Skeletal muscle satellite cell (primary cell): ENCODE measurements around the gene TTC33.
A peak's percentile ranks its signal among the peaks of the same experiment; 100 is the strongest.
"Not testable (repeated sequence)": the region's sequence is repeated elsewhere in the genome, so short reads cannot be mapped to it uniquely, and the experiment has no call there.

Experiments
- H3K27me3 ChIP-seq: 2 replicates; pipeline ENCODE4 v1.7.0; 2013; ENCODE audit warnings: low read length; ENCODE audit not compliant: control insufficient read depth, insufficient read depth
- H3K36me3 ChIP-seq: 2 replicates; pipeline ENCODE4 v1.7.0; 2013; ENCODE audit warnings: mild to moderate bottlenecking, control low read depth, low read length; ENCODE audit not compliant: insufficient read depth
- H3K4me1 ChIP-seq: 2 replicates; pipeline ENCODE4 v1.7.0; 2013; ENCODE audit warnings: low read length; ENCODE audit not compliant: control insufficient read depth, insufficient read depth
- H3K4me2 ChIP-seq: 2 replicates; pipeline ENCODE4 v1.7.0; 2013; ENCODE audit warnings: mild to moderate bottlenecking, low read length
- H3K4me3 ChIP-seq: 2 replicates; pipeline ENCODE4 v1.7.0; 2013; ENCODE audit warnings: low read length
- H3K9ac ChIP-seq: 2 replicates; pipeline ENCODE4 v1.7.0; 2013; ENCODE audit warnings: mild to moderate bottlenecking, low read depth, low read length, moderate library complexity
- H3K9me3 ChIP-seq: replicated peaks from 2 replicates; pipeline ENCODE4 v1.7.0; 2013; ENCODE audit warnings: mild to moderate bottlenecking, control low read depth, low read length

Gene TTC33

GRCh38 chr5:40655138-40655537 is 100.6 kb downstream of the TTC33 start:
- H3K36me3 ChIP-seq, result no peaks in the 10 kb centered on the region
- H3K4me1 ChIP-seq, result peaks cover 19% of the 10 kb centered on the region
- H3K4me2 ChIP-seq, result no peak overlapping the region
- H3K27me3 ChIP-seq, result no peaks in the 10 kb centered on the region
- no peak overlapping the region for H3K4me3 ChIP-seq
- no peaks in the 10 kb centered on the region for H3K9me3 ChIP-seq
- no peak overlapping the region for H3K9ac ChIP-seq

- Histone ChIP-seq H3K27me3 (no peaks in the 10 kb centered on the region), H3K9me3 (no peaks in the 10 kb centered on the region), H3K4me3 (peak overlapping the region; percentile 36), H3K4me1 (peaks cover 19% of the 10 kb centered on the region), H3K4me2 (peak overlapping the region; percentile 68), H3K9ac (peak overlapping the region; percentile 29), H3K36me3 (no peaks in the 10 kb centered on the region)
Observed at GRCh38 chr5:40654377-40654991, 101.3 kb downstream of the TTC33 start.

- Histone ChIP-seq H3K4me3 (no peak overlapping the region), H3K4me2 (peak overlapping the region; percentile 68), H3K36me3 (no peaks in the 10 kb centered on the region), H3K9me3 (no peaks in the 10 kb centered on the region), H3K27me3 (no peaks in the 10 kb centered on the region), H3K4me1 (peaks cover 19% of the 10 kb centered on the region), H3K9ac (no peak overlapping the region)
Observed at GRCh38 chr5:40653221-40654022, 102.3 kb downstream of the TTC33 start.

- no peak overlapping the region for H3K4me2 ChIP-seq
- no peak overlapping the region for H3K4me3 ChIP-seq
- no peaks in the 10 kb centered on the region for H3K9me3 ChIP-seq
- no peaks in the 10 kb centered on the region for H3K36me3 ChIP-seq
- H3K27me3 ChIP-seq, result no peaks in the 10 kb centered on the region
- no peak overlapping the region for H3K9ac ChIP-seq
- peaks cover 19% of the 10 kb centered on the region for H3K4me1 ChIP-seq
Observed at GRCh38 chr5:40652441-40653220, 103.1 kb downstream of the TTC33 start.

- Histone ChIP-seq H3K27me3 (no peaks in the 10 kb centered on the region), H3K9ac (no peak overlapping the region), H3K4me2 (no peak overlapping the region), H3K4me1 (peaks cover 17% of the 10 kb centered on the region), H3K36me3 (no peaks in the 10 kb centered on the region), H3K9me3 (no peaks in the 10 kb centered on the region), H3K4me3 (no peak overlapping the region)
Observed at GRCh38 chr5:40651201-40651600, 104.6 kb downstream of the TTC33 start.

GRCh38 chr5:40649463-40650030 is 106.2 kb downstream of the TTC33 start:
- Histone ChIP-seq H3K4me3 (no peak overlapping the region), H3K27me3 (no peaks in the 10 kb centered on the region), H3K4me1 (peaks cover 9% of the 10 kb centered on the region), H3K9ac (no peak overlapping the region), H3K4me2 (no peak overlapping the region), H3K36me3 (no peaks in the 10 kb centered on the region), H3K9me3 (no peaks in the 10 kb centered on the region)

- Histone ChIP-seq H3K4me1 (no peaks in the 10 kb centered on the region), H3K27me3 (no peaks in the 10 kb centered on the region), H3K36me3 (no peaks in the 10 kb centered on the region), H3K4me3 (no peak overlapping the region), H3K9me3 (no peaks in the 10 kb centered on the region), H3K4me2 (no peak overlapping the region), H3K9ac (no peak overlapping the region)
Observed at GRCh38 chr5:40648150-40648549, 107.6 kb downstream of the TTC33 start.

- Histone ChIP-seq H3K4me2 (no peak overlapping the region), H3K9ac (no peak overlapping the region), H3K9me3 (no peaks in the 10 kb centered on the region), H3K4me3 (no peak overlapping the region), H3K36me3 (no peaks in the 10 kb centered on the region), H3K27me3 (no peaks in the 10 kb centered on the region), H3K4me1 (no peaks in the 10 kb centered on the region)
Observed at GRCh38 chr5:40646266-40646665, 109.5 kb downstream of the TTC33 start.

- not testable (repeated sequence) for H3K9ac ChIP-seq, H3K9me3 ChIP-seq, H3K4me1 ChIP-seq, H3K4me3 ChIP-seq, H3K4me2 ChIP-seq, H3K27me3 ChIP-seq, H3K36me3 ChIP-seq
Observed at GRCh38 chr5:40639531-40639930, 116.2 kb downstream of the TTC33 start.

GRCh38 chr5:40634593-40634992 is 121.2 kb downstream of the TTC33 start:
- H3K36me3 ChIP-seq, result no peaks in the 10 kb centered on the region
- H3K4me3 ChIP-seq, result no peak overlapping the region
- H3K27me3 ChIP-seq, result no peaks in the 10 kb centered on the region
- no peaks in the 10 kb centered on the region for H3K4me1 ChIP-seq
- H3K9me3 ChIP-seq, result no peaks in the 10 kb centered on the region
- H3K9ac ChIP-seq, result no peak overlapping the region
- no peak overlapping the region for H3K4me2 ChIP-seq

GRCh38 chr5:40634154-40634553 is 121.6 kb downstream of the TTC33 start:
- Histone ChIP-seq H3K9ac (no peak overlapping the region), H3K4me3 (no peak overlapping the region), H3K36me3 (no peaks in the 10 kb centered on the region), H3K4me1 (no peaks in the 10 kb centered on the region), H3K27me3 (no peaks in the 10 kb centered on the region), H3K4me2 (no peak overlapping the region), H3K9me3 (no peaks in the 10 kb centered on the region)
